ENCODE data around the gene TBC1D8B.

TBC1D8B gene

GRCh38 chrX:106917830-106918500 lies 115.5 kb downstream of the TBC1D8B start:
- no peak overlapping the region for H3K4me3 ChIP-seq (ENCODE audit: low read depth, low read length)

GRCh38 chrX:106919932-106920452 lies 117.5 kb downstream of the TBC1D8B start, which contains the start of gene CLDN2:
CLDN2 (plus strand) TSS chrX:106920402; CDS start chrX:106928229, 7,827 bp downstream.
- no peaks in the 10 kb centered on the region for H3K27me3 ChIP-seq (ENCODE audit: insufficient read depth, low read length)
- H3K27ac ChIP-seq (ENCODE audit: low read depth, low read length), result no peak within 1 kb of the TSS

More at GRCh38 chrX:106917830-106918500, 115.5 kb downstream of the TBC1D8B start:
- Histone ChIP-seq H3K79me2 (ENCODE audit: control insufficient read depth, insufficient read depth, low read length, unreplicated experiment) (no peaks in the 10 kb centered on the region), H2AFZ (ENCODE audit: low read length, unreplicated experiment) (no peak overlapping the region), H3K4me1 (ENCODE audit: control insufficient read depth, insufficient read depth, low read length, unreplicated experiment) (peaks cover 22% of the 10 kb centered on the region), H3K27ac (ENCODE audit: low read depth, low read length) (no peak overlapping the region), H3K27me3 (ENCODE audit: insufficient read depth, low read length) (no peaks in the 10 kb centered on the region), H3K36me3 (ENCODE audit: insufficient read depth, low read length) (no peaks in the 10 kb centered on the region)

GRCh38 chrX:106921637-106922036 lies 119.2 kb downstream of the TBC1D8B start:
- no peaks in the 10 kb centered on the region for H3K36me3 ChIP-seq (ENCODE audit: insufficient read depth, low read length)
- H3K27ac ChIP-seq (ENCODE audit: low read depth, low read length), result no peak overlapping the region
- H3K79me2 ChIP-seq (ENCODE audit: control insufficient read depth, insufficient read depth, low read length, unreplicated experiment), result no peaks in the 10 kb centered on the region
- H3K4me1 ChIP-seq (ENCODE audit: control insufficient read depth, insufficient read depth, low read length, unreplicated experiment), result peaks cover 17% of the 10 kb centered on the region
- H2AFZ ChIP-seq (ENCODE audit: low read length, unreplicated experiment), result no peak overlapping the region
- H3K4me3 ChIP-seq (ENCODE audit: low read depth, low read length), result no peak overlapping the region
- no peaks in the 10 kb centered on the region for H3K27me3 ChIP-seq (ENCODE audit: insufficient read depth, low read length)

More at GRCh38 chrX:106919932-106920452, 117.5 kb downstream of the TBC1D8B start, which contains the start of gene CLDN2:
- peaks cover 17% of the 10 kb centered on the region for H3K4me1 ChIP-seq (ENCODE audit: control insufficient read depth, insufficient read depth, low read length, unreplicated experiment)
- H2AFZ ChIP-seq (ENCODE audit: low read length, unreplicated experiment), result no peak within 1 kb of the TSS
- H3K79me2 ChIP-seq (ENCODE audit: control insufficient read depth, insufficient read depth, low read length, unreplicated experiment), result no peaks in the 10 kb centered on the region
- no peak within 1 kb of the TSS for H3K4me3 ChIP-seq (ENCODE audit: low read depth, low read length)
- no peaks in the 10 kb centered on the region for H3K36me3 ChIP-seq (ENCODE audit: insufficient read depth, low read length)
